ENCODE measurements around the gene OTC.

- no peak for TF ChIP-seq CTCF (IDR thresholded peaks at IDR 0.05)
- TF ChIP-seq POLR2A (IDR thresholded peaks at IDR 0.05), result no peak
These were observed 74.4 kb downstream of the OTC start for GRCh38 chrX:38426785-38427184.

All from heart left ventricle (tissue), 13 donors.